Measurements from ENCODE around the gene TMPRSS7. TPM values are rescaled to one million over a fixed set of nuclear protein-coding genes. Genes with fewer than 3 reads are reported as not detected.
A peak's percentile ranks its signal among the peaks of the same experiment; 100 is the strongest.

The TMPRSS7 gene
- total RNA-seq, 1 donor from 2014 or later = 0.15 TPM

GRCh38 chr3:112096176-112096575, 61.6 kb downstream of the TMPRSS7 start:
- intact Hi-C loops (cut with DNase I) = no loop called here
- DNase-seq (no peak), ATAC-seq (no peak)
- Histone ChIP-seq H3K27me3 (ENCODE audit: low read depth) (no peaks in the 10 kb centered on the region), H3K9me3 (no peaks in the 10 kb centered on the region), H3K4me3 (no peak overlapping the region), H3K27ac (no peak overlapping the region), H3K36me3 (no peaks in the 10 kb centered on the region), H3K4me1 (peaks cover 9% of the 10 kb centered on the region)
- TF ChIP-seq, protein P1, sequence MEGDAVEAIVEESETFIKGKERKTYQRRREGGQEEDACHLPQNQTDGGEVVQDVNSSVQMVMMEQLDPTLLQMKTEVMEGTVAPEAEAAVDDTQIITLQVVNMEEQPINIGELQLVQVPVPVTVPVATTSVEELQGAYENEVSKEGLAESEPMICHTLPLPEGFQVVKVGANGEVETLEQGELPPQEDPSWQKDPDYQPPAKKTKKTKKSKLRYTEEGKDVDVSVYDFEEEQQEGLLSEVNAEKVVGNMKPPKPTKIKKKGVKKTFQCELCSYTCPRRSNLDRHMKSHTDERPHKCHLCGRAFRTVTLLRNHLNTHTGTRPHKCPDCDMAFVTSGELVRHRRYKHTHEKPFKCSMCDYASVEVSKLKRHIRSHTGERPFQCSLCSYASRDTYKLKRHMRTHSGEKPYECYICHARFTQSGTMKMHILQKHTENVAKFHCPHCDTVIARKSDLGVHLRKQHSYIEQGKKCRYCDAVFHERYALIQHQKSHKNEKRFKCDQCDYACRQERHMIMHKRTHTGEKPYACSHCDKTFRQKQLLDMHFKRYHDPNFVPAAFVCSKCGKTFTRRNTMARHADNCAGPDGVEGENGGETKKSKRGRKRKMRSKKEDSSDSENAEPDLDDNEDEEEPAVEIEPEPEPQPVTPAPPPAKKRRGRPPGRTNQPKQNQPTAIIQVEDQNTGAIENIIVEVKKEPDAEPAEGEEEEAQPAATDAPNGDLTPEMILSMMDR (IDR thresholded peaks at IDR 0.05) = no peak

GRCh38 chr3:112097378-112097777, 62.8 kb downstream of the TMPRSS7 start:
- Histone ChIP-seq H3K27me3 (ENCODE audit: low read depth) (no peaks in the 10 kb centered on the region), H3K36me3 (no peaks in the 10 kb centered on the region), H3K4me3 (no peak overlapping the region), H3K9me3 (no peaks in the 10 kb centered on the region), H3K4me1 (peaks cover 6% of the 10 kb centered on the region), H3K27ac (no peak overlapping the region)
- ATAC-seq (peak; percentile 82 to 88), DNase-seq (no peak)
- intact Hi-C loops (cut with DNase I) = no loop called here
- TF ChIP-seq, protein P1 (IDR thresholded peaks at IDR 0.05) = no peak

DNA sequence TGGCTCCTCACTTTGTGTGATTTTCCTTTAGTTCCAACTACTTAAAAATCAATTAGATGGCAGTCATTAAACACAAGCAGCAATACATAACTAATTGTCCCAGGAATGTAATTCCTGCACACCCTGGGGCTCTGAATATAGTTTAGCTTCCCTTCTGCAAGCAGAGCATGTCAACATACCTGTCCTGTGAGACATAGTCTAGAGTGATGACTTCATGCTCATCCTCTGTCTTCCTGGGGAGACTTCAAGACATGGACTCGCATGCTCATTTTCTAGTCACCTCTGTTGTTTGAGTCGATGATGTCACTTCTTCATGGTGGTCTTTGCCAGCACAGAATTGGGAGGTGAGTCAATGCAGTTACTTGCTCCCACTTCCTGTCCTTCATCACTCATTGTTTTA, 67.4 kb downstream of the TMPRSS7 start:
- H3K27ac ChIP-seq = no peak overlapping the region
- ATAC-seq = no peak
- H3K9me3 ChIP-seq = no peaks in the 10 kb centered on the region
- H3K4me1 ChIP-seq = no peaks in the 10 kb centered on the region
- H3K36me3 ChIP-seq = no peaks in the 10 kb centered on the region
- DNase-seq = no peak
- TF ChIP-seq, protein P1 (IDR thresholded peaks at IDR 0.05) = no peak
- H3K4me3 ChIP-seq = no peak overlapping the region
- intact Hi-C loops (cut with DNase I) = no loop called here
- no peaks in the 10 kb centered on the region for H3K27me3 ChIP-seq (ENCODE audit: low read depth)

GRCh38 chr3:112104774-112105173, 70.2 kb downstream of the TMPRSS7 start:
- Histone ChIP-seq H3K27ac (no peak overlapping the region), H3K4me3 (no peak overlapping the region), H3K9me3 (no peaks in the 10 kb centered on the region), H3K4me1 (no peaks in the 10 kb centered on the region), H3K36me3 (no peaks in the 10 kb centered on the region), H3K27me3 (ENCODE audit: low read depth) (no peaks in the 10 kb centered on the region)
- no peak for ATAC-seq
- no peak for DNase-seq
- TF ChIP-seq, protein P1 (IDR thresholded peaks at IDR 0.05) = no peak
- intact Hi-C loops (cut with DNase I) = no loop called here

GRCh38 chr3:112109322-112109721, 74.8 kb downstream of the TMPRSS7 start:
- Histone ChIP-seq H3K4me3 (no peak overlapping the region), H3K36me3 (peaks cover 9% of the 10 kb centered on the region), H3K9me3 (no peaks in the 10 kb centered on the region), H3K27me3 (ENCODE audit: low read depth) (no peaks in the 10 kb centered on the region), H3K27ac (no peak overlapping the region), H3K4me1 (no peaks in the 10 kb centered on the region)
- DNase-seq = no peak
- ATAC-seq = no peak
- TF ChIP-seq, protein P1 (IDR thresholded peaks at IDR 0.05) = no peak
- intact Hi-C loops (cut with DNase I) = no loop called here

All from lower lobe of right lung (tissue), 2 donors.